Stimulated activated CD4-positive, alpha-beta T cell treated with anti-CD3 and anti-CD28 coated beads, Interleukin-4, amount 100 ng/mL, for 24 hours (primary cell): ENCODE data around the gene CCDC93.

Experiments
- DNase-seq: peaks from one replicate; pipeline ENCODE4 v3.0.0-alpha.2; 2020

CCDC93 gene, protein sequence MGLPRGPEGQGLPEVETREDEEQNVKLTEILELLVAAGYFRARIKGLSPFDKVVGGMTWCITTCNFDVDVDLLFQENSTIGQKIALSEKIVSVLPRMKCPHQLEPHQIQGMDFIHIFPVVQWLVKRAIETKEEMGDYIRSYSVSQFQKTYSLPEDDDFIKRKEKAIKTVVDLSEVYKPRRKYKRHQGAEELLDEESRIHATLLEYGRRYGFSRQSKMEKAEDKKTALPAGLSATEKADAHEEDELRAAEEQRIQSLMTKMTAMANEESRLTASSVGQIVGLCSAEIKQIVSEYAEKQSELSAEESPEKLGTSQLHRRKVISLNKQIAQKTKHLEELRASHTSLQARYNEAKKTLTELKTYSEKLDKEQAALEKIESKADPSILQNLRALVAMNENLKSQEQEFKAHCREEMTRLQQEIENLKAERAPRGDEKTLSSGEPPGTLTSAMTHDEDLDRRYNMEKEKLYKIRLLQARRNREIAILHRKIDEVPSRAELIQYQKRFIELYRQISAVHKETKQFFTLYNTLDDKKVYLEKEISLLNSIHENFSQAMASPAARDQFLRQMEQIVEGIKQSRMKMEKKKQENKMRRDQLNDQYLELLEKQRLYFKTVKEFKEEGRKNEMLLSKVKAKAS

DNA sequence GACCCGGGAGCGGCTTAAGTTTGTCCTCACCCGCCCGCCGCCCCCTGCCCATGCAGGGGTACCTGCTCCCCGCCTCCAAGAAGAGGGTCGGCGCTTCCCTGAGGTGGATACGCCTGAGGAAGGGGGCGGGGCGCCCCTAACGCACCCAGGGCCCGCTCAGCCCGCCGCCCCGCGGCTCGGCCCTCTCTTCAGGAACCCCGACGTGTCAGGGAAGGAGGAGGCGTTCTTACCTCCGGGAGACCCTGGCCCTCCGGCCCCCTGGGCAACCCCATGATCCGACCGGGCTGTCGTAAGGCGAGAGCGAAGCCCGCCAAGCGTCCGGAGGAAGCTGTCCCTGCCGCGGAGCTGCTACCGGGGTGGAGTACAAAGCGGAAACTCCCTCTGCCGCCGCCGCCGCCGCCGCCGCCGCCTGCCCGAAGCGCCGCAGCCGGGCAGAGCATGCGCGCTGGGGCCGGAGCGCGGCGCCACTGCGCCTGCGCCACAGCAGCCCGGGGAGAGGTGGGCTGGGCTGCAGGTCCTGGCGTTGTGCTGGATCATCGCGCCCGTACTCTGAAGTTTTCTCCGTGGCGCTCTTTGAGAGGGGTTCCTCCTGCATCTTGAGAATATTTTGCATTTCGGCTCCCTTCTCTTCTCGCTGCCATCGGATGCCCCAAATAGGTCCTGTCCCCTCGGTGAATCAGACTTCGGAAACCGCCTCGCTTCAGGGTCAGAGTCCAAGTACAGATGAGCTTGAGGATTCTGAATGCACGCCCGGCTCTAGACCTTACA, at the start of gene CCDC93:
TSS of gene CCDC93 (minus strand) at position 347 of the 768 bp plus-strand sequence. CDS start at position 272, 75 bp downstream.
- peak; percentile 83 for DNase-seq

DNA sequence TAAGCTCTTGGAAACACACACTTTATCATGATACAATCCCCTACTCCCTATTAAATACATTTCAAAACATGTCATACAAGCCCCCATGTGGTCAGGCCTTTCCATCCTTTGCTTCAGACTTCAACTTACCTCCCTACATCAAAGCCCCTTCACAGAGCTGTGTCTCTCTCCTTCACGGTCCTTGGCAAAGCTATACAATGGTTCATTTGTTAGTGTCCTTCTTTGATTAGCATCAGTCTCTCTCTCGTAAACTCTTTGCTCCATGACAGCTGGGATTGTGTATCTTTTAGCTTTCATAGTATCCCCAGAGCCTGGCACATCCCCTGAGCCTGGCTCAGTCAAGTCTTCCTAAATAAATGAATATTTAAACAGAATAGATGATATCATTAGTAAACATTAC, 48.8 kb upstream of the CCDC93 start:
- DNase-seq, result no peak

DNA sequence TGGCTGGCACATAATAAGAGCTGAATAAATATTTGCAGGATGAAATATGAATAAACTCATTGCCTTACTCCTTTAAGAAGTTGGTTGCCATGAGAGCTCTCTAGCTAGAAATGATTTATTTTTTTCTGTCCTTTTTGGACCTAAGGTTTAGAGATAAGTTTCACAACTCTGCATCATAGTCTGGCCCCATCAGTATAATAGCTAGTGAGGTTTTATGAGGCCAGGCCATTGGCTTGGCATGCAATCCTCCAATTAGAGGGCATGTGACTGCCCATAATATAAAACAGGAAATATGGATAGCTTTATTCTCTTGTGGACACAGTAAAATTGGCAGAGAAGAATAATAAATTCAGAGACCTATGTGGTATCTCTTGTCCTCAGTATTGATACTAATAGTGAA, 48.2 kb upstream of the CCDC93 start:
- no peak for DNase-seq

DNA sequence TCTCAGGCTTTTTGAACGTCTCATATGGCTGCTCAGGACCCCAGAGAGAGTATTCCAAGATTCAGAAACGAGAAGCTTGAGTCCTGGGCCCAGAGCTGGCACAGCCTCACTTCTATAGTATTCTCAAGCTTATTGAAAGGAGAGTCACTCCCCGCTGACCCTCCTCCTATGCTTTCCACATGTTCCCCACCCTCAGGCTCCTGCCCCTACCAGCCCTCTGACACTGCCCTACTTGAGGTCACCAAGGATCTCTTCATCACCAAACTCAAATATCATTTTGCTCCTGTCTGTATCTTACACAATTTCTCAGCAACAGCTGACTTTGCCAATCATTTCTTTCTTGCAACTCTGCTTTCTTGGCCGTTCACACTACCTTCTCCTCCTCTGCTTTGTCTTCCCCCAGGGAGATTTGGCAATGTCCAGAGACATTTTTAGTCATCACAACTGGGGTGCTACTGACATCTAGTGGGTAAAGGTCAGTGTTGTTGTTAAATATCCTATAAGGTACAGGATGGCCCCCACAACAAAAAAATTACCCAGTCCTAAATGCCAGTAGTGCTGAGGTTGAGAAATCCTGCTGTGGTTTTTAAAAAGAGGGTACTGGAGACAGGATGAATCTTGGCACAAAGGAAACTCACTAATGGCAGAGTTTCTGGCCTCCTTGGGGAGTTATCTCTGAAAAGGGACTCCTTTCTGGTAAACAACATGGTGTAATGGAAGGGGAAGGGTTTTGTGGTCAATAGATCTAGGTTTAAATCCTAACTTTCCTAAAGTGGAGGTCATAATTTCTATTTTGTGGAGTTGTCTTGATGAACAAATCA, 47.5 kb upstream of the CCDC93 start:
- no peak for DNase-seq

DNA sequence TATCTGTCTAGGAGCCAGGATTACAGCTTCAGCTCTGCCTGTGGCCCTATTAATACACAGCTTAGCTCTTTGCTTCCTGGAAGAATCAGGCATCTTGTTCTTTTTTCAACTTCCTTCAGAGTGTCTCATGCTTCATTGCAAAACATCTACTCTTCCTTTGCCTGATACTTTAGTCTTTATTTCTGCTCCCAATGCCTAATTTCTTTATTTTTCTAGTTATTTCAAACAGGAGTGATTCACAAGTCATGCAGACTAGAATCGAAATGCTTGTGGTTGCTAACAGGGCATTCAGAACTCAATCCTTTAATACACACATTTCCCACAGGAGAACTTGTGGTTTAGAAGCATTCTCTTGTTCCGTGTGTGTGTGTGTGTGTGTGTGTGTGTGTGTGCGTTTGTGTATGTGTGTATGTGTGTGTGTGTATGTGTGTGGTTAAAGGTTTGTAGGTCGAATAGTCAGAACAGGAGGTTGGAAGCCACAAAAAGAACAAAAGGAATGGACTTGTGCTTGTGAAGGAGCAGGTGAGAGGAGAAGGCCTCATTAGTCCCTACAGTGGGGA, 46.1 kb upstream of the CCDC93 start:
- no peak for DNase-seq

DNA sequence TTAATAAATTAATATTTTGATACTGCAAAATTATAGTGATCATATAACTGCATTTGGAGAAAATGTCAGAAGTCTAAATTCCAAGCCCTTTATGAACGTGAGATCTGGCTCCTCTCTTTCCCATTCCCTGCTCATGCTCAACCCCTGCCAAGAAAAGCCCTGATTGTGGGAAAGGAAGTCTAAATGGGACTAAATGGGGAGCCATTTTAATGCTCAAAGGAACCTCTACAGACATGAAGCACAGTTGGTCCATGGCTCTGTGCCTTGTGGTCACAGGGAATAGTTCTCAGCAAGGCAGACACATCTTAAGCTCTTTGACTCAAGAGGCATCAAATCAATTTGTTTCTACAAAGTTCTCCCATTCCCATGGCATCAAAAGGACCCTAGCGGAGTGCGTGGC, 45.1 kb upstream of the CCDC93 start:
- no peak for DNase-seq

DNA sequence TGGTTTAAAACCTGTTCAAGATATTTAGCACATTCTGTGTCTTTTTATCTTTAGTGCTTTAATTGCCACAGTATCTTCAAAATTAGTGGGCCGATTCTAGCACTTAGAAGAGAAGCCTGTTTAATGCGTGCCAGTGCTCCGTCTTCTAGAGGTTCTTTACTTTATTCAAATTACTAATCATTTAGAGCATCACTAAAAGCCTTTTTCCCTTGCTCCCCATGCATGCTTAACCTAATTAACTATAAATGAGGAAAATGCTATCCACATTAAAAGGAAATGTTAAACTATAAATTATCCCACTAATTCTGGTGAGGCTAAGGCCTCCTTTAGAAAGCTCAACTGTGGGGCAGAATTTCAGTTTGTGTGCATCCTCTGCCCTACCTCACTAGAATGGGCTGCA, 42.9 kb upstream of the CCDC93 start:
- no peak for DNase-seq

DNA sequence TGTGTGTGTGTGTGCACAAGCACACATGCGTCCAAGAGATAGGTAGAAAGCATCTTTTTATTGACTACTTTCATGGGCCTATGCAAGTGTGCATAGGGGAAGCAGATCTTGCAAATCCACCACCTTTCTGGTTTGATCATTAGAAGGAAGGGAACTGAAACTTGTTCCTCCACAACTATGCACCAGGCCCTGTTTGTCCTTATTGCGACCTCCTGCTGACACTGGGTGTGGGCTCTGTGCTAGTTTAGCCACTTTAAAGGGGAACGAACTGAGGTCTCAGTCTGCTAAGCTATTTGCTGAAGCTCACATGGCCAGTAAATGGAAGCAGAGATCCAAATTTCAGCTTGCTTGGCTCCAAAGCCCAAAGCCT, 42.3 kb upstream of the CCDC93 start:
- DNase-seq, result no peak

DNA sequence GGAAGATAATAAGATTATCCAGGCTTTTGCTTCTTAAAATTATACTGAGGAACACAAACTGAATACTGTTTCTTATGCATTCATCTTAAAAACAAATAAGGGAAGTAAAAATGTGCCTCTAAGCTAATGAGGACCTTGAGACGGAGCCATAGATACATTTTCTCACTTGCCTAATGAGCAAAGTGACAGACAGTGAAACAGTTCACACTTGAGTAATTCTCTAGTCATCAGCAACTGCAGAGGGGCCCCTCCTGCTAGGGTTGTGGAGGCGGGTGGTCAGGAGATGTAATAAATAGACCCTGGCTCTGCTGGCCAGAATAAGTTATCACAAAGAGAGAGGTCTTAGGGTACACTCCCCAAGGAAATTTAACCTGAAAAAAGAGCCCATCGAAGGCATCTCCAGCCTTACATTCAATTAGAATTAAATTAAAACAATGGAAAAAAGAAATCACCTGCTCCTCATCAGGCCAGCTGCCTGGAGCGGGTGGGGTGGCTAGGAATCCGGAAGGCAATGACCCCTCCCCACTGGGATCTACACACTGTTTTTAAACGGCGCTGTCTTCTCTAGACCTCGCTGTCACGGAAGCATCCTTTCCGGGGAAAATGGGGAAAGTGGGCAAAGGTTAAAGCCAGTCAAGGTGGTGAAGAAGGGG, 41.8 kb upstream of the CCDC93 start:
- DNase-seq, result no peak

DNA sequence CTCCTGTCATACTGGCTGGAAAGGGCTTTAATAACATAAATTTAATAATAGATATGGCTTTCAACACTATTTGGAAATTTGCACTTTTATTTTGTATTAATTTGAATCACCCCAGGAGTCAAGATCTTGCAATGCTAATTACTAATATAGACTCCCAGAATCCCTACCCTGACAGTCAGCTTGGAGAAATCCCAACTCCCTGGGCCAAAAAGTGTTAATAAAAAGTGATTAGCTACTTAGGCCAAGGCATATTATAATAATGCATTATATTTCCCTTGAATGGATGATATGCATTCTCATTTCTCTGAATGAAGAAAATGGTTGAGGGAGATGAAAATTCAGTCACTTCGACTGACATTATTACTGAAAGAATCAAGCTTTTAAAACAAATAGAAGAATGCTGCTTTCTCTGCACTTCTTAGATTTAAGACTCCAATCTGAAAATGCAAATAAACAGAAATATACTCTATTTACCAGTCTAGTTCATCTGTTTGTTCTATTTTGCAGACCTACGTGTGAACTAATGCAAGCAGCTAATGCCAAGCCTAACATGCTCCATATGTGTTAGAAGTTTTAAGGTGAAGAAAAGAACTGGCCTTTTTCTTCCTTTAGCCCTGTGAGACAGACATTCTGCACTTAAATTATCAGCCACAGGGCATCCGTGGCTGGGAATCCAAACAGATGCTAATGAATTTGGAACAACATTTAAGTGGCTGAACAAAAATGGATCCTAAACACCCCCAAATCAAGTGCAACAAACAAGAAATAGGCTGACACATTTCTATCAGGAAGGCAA, 40.5 kb upstream of the CCDC93 start:
- DNase-seq, result no peak

DNA sequence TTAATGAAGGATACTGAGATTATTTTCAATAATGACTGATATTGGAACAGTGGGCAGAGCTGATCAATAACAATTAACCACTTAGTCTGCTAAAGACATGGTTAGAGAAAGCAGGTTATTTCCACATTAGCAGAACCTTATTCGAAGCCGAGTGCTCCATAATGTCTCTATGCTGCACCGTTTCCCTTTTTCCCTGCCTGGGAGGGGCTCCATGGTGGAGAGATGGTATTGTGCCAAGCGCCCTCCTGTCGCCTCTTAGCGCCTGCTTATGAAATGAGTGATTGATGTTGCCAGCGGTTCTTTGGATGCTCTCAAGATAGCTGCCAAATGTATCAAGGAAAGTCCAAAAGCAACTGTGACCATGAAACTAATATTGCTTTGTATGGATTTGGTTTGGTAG, 39.8 kb upstream of the CCDC93 start:
- DNase-seq, result no peak

DNA sequence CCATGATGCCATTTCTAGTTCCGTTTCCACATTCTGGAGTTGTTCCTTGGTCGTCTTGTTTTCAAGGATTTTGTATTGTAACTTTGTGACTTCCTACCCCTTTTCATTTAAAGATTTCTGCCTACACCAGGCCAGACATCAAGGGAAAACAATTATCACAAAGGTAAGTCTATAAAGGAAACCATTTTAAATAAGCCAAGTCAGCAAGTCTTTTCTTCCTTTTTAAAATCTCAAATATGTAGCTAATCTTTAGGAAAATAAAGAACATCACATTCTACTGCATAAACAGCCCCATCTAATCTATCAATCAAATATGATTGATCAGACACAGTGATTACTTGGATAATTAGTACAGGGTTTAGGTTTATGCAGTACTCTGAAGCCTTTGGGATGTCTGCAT, 38.6 kb upstream of the CCDC93 start:
- DNase-seq, result no peak

DNA sequence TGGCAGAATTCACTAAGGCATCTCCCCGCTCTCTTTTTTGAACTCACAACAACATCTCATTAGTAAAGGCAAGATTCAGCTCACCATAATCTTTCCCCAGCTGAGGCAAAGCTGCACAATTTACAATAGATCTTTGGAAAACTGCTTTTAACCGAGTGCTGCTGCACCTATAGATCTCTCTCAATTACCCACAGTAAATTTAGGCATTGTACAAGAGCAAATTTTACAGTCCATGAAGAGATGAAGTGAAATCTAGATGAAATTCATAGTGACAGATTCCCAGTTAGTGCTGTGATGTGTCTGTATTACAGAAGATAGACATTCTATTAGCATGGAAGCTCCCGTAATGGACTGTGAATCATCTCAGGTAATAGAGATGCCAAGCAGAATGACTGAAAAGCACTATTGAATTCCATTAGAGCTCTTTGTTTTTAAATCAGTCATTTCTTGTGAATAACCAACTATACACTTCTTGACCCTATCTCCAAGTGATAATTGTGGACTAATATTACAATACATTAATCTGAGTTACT, 38.0 kb upstream of the CCDC93 start:
- DNase-seq, result no peak

DNA sequence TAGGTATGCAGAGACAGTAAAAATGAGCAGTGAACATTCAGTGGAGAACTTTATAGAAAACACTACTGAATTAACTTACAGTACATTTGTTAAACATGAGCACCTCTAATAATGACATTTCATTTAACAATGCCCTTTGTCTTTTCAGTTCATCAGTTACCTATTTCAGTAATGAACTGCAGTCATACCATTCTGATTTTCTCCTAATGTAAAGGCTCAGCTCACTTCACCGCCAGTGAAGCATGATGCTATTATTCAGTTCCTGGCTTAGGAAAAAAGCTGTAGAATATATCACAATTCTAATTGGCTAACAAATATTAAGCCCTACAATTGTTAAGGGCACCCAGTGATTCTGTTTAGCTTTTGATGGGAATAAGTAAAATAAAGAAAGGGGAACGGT, 37.1 kb upstream of the CCDC93 start:
- no peak for DNase-seq

DNA sequence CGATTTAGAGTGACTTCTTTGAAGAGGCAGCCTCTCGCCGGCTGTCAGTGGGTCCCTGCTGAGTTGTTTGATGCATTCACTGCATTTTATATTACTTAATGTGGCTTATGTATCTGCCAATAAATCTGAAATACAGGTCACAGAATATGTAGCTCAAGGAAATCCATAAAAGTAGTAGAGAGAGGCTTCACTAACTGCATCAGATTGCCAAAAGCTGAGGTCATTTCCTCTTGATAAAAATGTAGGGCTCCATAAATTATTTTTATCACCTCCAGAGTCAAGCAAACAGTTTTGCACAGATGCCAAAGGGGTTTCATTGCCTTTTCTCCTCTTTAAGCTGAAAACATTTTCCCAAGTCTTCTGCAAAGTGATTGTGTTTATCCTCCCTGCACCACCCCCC, 36.5 kb upstream of the CCDC93 start:
- no peak for DNase-seq

DNA sequence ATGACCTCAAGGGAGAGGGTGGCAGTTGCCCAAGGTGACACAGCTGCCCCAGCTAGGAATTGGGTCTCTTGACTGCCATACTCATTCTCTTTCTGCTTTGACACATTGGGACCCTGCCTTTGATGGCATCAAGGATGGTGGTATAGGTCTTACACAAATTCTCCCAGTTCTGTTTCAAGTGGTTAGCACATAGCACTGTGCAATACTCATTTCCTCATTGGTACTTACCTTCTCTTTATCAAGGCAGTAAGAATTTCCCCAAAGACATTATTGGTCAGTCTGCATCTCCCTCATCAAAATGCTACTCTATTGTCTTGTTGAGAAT, 35.9 kb upstream of the CCDC93 start:
- DNase-seq, result no peak

DNA sequence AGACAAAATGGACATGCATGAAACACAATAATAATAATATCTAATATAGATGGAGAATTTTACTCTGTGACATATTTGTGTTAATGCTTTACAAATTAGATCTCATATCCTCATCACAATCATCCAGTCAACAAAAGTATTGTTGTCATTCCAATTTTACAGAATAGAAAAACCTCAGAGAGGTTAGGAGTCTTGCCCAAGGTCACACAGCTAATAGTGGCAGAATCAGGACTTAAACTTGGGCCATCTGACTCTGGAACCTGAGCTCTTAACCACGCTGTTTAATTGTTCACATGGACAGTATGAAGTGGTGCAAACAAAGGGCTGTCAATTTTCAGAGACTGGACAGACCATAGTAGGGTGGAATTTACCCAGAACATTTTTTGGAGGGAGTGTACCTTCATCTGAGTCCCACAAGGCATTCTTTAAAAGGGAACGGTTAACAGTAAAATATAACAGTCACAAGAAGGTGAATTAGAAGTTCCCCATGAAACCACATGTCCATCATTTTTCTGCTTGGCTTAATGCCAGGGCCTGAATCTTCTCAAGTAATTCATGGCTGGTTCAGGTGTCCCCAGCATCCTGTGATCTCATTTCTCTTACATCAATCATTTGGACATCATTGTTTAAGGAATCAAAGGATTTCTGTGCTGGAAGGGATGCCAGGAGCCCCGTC, 35.4 kb upstream of the CCDC93 start:
- DNase-seq, result no peak

DNA sequence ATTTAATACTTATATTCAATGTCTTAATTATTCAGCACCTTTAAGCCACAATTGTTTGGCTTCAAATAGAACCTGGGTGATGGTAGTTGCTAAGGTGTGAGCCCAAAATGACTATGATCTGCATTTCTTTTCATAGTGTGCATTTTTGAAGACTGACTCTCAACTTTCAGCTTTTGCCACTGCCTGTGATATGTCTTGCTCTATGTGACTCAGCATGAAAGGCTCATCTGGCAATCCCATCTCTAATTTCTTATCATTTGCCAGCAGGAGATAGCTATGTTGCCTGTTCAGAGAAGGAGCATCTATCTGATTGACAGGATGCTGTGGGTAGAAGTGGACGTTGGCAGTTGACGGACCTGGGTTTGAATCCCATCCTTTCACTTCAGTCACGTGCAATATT, 34.5 kb upstream of the CCDC93 start:
- no peak for DNase-seq

DNA sequence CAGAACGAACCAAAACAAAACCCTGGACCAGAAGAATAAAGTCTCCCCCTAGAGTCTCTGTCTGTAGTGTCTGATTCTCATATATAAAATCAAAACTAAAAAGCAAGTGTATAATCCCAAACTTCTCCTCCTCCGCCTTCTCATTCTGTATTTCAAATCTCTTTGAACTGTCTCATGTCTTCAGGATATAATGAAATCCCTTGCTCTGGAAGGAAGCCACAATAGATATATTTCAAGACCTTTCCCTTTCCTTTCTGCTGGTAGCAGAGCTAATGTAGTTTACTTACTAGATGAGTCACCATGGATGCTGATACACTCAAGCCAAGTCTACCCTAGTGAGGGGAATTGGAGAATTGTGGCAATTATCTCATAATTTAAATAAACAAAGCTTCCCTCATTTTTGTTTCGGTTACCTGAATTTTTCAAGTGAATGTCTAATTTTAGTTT, 33.5 kb upstream of the CCDC93 start:
- DNase-seq, result no peak

DNA sequence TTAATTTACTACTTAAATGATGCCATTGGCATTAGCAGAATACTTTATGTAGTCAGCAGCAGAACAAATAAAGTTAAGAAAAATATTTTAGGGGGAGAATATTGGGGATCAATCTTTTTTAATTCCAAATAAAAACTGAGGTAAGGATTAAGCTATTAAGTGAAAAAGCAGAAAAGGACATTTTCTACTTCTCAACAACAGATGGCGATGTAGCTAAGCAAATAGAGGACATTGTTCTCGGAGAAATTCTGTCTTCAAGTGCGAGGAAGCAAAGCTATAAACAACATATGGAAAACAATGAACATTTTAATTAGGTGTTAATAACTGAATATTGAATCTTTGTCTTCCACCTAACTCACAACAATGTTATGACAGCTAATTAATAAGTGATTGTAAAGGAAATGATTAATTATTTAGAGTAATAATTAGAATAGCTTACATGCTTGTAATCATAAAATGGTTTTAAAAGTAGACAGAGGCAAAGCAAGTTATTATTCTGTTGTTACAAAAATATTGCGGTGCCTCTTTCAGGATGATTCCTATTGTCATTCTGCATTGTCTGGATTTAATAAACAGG, 32.9 kb upstream of the CCDC93 start:
- no peak for DNase-seq
